Measurements from ENCODE around the gene MTIF2.
A peak's percentile ranks its signal among the peaks of the same experiment; 100 is the strongest.
"Not testable (repeated sequence)": the region's sequence is repeated elsewhere in the genome, so short reads cannot be mapped to it uniquely, and the experiment has no call there.

MTIF2 gene, protein sequence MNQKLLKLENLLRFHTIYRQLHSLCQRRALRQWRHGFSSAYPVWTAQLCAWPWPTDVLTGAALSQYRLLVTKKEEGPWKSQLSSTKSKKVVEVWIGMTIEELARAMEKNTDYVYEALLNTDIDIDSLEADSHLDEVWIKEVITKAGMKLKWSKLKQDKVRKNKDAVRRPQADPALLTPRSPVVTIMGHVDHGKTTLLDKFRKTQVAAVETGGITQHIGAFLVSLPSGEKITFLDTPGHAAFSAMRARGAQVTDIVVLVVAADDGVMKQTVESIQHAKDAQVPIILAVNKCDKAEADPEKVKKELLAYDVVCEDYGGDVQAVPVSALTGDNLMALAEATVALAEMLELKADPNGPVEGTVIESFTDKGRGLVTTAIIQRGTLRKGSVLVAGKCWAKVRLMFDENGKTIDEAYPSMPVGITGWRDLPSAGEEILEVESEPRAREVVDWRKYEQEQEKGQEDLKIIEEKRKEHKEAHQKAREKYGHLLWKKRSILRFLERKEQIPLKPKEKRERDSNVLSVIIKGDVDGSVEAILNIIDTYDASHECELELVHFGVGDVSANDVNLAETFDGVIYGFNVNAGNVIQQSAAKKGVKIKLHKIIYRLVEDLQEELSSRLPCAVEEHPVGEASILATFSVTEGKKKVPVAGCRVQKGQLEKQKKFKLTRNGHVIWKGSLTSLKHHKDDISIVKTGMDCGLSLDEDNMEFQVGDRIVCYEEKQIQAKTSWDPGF

DNA sequence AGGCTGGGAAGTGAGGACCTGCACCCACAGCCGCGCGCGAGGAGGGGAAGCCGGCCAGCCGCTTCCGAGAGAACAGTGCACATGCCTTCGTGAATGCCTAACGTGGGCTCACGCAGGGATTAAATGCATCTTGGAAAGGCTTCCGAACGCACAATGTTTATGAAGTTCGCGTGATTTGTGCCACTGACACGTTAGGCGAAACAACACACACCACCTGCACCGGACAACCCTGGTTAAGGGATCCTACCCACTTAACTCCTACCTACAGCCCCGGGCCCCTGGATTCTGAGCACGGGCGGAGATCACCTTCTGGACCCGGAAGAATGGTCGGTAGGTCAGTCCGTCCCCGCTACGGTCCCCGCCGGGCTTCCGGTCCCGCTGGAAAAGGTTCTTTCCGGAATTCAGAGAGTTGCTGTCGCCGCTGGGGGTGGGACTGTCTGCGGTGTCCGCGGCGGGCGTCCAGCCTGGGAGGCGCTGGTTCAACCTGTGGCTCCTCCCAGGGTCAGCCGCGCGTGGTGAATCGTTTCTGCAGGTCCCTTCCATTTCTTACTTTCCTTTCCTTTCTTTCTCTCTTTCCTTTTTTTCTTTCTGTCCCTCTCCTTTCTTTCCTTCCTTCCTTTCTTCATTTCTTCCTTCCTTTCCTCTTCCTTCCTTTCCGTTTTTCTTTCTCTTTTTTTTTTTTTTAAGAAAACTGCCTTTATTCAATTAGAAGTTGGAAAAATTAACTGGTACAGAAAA lies at the start of gene MTIF2:
TSS of gene MTIF2 (minus strand) at position 325 of the 738 bp plus-strand sequence. CDS start 5,373 bp downstream, outside the sequence.
- peak; percentile 99 for DNase-seq

DNA sequence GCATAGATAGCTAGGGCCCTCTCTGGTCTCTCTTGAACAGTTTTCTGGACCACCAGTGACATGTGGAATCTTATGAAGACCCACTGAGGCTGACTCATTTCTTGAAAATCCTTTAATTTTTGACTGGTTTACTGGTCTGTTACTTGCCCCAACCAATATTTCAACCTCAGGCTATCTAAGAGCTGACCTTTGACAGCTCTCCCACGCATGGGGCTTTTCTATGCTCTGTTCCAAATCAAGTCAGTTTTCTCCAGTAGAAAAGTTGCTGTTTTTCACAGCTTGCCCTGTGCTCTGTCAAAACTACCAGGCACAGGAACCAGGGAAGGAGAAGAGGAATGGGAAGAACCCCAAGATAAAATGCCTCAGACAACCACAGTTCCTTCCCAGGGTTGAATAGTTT lies 46.0 kb upstream of the MTIF2 start:
- no peak for DNase-seq

DNA sequence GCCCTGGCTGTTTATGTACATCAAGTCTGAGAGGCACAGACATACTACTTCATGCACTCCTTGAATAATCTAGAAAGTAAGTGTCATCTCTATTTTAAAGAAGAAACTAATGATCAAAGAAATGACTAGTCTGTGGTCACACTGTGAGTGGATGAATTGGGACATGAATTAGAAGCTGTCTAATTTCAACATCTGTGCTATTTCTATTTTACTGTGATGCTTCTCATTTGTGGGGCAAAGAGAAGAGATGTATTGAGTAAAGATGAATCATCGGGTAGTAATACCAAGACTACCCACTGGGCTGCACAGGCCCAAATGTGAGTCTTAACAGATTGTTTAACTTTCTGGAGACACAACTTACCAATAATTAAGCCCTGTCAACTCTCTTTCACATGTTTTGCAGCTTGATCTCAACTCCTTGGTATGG lies 42.4 kb upstream of the MTIF2 start:
- DNase-seq = no peak

DNA sequence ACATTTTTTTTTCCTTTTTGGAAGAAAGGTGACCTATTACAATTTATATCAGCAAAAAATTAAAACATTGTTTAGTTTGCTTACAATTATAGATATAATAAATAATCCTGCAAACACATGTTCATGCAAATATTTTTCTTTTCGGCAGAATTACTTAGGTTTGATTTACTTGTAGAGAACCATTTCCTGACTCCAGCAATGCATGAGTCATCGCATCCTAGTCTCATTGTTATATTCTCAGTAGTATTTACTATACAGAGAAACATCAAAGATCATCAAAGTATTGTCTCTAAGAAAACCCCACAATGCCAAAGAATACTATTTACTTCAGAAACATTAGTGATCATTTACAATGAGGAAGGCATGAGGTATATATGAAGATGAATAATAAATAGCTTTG lies 40.4 kb upstream of the MTIF2 start:
- DNase-seq = no peak

DNA sequence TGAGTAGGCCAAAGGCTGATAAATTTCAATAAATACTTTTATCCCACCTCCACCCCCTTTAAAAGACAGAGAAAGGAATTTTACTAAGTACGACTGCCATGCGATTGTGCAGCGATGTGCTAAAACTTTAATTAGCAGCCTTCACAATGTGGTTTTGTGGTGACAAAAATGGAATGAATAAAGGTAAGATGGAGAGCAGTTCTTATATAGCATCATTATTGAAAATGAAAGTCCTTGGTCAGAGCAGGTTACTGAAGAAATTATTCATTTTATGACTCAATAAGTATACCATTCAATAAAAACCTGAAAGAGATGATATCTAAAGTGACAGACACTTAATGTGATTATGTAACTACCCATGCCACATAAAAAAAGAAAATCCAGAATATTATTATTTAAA lies 33.2 kb upstream of the MTIF2 start:
- DNase-seq = no peak

DNA sequence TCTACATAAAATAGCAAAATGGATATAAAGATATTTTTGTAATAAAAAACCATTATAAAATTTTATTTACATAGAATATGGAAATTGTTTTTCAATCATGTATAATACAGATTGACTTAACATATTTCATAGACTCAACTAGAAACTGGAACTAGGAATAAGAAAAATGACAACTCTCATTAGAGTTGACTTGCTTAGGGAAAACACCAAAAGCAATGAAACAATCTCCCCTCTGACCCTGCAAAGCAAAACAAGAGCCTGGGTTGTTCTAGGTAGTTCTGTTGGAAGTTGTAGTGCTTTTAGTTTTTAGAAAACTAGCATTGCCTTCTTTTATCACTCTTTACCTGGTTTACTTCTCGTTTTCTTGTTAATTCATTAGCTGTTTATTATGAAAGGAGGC lies 32.2 kb upstream of the MTIF2 start:
- DNase-seq = no peak

DNA sequence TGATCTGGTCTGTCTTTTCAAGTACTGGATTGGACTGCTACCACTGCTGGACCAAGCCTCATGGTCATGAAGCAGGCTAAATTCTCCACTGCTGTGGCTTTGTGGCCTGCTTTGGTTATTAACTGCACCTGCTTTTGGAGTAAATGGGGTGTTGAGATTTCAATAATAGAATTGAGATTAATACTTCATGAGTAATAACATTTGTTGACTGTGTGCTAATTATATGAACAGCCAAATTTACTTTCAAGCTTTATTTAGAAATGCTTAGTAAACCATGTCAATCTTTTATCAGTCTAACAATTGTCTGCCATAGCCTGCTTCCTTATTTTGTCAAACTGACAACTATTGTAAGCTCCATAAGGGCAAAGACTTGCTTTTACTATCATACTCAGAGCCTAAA lies 27.4 kb upstream of the MTIF2 start:
- no peak for DNase-seq

DNA sequence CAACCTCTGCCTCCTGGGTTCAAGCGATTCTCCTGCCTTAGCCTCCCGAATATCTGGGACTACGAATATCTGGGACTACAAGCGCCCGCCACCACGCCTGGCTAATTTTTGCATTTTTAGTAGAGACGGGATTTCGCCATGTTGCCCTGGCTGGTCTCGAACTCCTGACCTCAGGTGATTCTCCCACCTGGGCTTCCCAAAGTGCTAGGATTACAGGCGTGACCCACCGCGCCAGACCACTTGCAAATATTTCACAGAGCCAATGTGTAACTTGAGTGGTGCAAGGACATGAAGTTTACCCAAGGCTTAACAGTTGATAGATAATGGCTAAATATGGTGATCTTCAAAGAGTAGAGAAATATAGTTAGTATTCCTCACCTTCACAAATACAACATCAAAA lies 14.1 kb upstream of the MTIF2 start:
- DNase-seq = no peak

DNA sequence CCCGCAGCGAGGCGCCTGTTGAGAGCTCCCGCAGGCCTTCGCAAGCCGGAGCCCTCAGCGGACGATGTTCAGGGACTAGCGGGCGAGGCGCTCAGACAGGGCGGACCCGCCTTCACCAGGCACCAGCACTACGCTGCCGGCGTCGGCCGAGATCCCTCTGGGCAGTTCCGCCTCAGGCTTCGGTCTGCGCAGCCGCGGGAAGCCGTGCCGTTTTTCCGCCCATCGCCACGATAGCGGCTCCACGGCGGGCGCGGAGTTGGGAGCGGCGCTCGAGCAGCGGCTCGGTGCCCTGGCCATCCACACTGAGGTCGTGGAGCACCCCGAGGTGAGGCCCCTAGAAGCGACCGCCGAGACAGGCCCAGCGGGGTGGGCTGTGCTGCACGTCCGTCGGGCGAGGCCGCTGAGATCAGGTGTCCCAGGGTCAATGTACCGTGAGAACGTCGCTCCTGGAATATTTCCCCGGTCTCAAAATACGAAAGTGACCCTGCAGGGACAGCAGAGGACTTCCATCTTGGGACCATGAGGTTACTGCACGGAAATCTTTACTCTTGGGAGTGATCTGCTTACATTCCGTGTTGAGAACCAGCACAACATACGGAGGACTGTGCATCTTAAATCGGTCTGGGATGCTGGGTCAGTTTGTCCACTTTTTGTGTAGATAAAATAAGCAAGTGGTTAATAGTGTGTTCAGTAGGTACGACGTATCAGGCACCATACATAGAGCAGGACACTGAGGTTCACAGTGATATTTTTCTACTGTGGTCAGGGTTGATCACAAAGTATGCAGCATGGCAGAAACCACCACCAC lies 13.3 kb upstream of the MTIF2 start:
- DNase-seq = peak; percentile 93

DNA sequence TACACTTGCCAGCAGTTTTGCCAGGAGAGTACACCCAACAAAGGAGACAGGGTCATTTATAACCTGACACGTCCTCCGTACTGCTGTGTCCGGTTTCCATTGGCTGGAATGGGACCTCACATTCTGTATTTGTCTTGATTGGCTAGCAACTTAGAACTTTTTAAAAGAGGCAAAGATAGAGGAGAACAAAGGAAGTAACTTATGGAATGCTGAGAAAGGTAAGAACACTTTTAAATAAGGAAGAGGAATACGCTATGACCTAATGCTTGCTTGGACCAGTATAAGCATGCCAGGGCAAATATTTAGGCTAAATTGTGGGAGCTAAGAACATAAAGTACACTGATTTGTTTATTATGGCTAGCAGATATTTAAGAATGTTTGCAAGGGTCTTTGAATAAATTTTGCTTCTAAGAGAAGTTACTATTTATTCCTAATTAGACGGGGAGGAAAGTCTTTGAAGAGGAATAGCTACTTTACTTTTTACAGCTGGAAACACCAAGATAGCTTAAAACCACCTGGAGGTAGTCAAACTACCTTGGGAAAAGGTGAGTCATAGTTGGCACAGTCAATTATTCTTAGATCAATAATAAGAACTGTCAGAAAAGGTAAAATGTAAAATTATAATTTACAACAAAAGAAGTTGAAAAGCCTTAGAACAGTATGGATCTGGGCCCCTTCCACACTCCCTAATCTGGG lies 12.0 kb upstream of the MTIF2 start:
- not testable (repeated sequence) for DNase-seq

DNA sequence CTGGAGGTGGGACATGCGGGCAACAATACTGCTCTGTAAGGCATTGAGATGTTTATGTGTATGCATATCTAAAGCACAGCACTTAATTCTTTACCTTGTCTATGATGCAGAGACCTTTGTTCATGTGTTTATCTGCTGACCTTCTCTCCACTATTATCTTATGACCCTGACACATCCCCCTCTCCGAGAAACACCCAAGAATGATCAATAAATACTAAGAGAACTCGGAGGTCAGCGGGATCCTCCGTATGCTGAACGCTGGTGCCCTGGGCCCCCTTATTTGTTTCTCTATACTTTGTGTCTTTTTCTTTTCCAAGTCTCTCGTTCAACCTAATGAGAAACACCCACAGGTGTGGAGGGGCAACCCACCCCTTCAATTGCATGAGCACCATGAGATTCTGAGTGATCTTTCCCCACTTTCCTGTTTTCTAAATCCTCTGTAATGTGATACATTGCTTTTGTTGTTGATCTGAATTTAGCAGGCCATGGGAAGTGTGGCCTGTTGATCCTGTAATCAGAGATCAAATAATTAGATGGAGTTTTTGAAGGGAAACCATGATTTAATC lies 10.9 kb upstream of the MTIF2 start:
- not testable (repeated sequence) for DNase-seq

DNA sequence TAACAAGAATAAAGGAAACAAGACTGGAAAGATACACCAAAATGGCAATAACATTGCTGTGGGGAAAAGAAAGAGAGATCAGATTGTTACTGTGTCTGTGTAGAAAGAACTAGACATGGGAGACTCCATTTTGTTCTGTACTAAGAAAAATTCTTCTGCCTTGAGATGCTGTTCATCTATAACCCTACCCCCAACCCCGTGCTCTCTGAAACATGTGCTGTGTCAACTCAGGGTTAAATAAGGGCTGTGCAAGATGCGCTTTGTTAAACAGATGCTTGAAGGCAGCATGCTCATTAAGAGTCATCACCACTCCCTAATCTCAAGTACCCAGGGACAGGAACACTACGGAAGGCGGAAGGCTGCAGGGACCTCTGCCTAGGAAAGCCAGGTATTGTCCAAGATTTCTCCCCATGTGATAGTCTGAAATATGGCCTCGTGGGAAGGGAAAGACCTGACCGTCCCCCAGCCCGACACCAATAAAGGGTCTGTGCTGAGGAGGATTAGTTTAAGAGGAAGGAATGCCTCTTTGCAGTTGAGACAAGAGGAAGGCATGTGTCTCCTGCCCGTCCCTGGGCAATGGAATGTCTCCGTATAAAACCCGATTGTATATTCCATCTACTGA lies 10.3 kb upstream of the MTIF2 start:
- DNase-seq = not testable (repeated sequence)

DNA sequence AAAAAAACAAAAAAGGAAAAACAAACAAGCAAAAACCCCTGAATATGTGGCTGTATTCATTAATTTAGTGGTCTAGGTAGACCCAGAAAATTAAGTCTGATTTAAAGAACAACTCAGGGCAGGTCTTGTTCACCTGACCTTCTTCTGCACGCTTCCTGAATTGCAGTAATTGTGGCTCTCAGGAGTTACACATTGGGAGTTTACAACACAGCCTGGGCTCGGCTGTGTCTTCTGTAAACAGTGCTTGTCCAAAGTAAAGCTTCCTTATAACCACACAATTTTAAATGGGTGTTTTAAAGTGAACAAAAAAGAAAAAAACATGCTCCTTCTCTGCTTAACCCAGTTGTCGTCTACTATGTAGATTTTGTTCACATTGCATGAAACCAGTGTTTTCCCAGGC lies 8.3 kb upstream of the MTIF2 start:
- DNase-seq = no peak

DNA sequence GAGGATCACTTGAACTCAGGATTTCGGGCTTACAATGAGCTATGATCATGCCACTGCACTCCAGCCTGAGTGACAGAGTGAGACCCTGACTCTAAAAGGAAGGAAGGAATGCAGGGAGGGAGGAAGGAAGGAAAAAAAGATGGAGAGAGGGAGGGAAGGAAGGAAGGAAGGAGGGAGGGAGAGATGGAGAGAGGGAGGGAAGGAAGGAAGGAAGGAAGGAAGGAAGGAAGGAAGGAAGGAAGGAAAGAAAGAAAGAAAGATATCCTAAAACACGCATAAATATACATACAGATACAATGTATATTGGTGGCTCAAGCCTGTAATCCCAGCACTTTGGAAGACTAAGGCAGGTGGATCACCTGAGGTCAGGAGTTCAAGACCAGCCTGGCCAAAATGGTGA lies 5.3 kb upstream of the MTIF2 start:
- not testable (repeated sequence) for DNase-seq

DNA sequence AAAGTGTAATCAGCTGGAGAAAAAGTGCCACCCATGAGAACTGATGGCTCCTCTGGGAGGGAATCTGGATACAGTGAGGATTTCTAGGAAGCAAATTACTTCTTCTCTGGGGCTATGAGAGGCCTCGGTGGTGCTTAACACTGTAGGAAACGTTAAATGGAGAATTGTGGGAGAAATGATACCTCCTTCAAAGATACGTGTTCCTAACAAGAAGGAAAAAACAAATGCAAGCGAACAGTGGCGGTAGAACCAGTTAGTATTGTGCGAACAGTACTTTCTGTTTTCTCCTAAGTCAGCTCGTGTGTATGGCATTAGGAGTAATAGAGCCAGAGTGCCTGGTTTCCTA lies 587 bp upstream of the MTIF2 start:
- peak in 1 of 2 experiments; percentile 53 for DNase-seq

DNA sequence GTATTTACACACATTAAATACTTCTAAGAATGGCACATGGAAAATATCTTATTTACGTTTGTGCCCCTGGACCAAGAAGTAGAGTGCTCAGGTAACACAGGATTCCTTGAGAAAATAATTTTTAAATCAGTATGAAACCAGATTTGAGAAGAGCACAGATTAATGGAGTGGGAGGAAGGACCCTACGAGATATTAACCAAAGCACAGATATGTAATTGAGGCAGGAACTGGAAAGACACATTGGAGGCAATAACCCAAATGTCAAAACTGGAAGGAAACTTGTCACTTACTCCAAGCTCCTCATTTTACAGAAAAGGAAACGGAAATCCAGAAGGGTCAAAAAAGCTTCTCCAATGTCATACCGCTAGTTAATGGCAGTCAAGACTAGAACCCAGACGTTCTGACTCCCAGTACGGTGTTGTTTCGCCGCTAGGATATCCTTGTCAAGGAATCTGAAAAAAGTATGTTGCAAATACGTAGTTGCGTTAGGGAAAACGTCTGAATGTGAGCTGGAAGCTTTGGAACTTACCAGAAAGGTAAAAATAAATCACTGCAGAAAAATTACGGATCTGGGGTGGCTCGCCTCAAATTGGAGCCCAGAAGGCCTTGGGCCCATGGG lies 634 bp downstream of the MTIF2 start:
- DNase-seq = no peak

DNA sequence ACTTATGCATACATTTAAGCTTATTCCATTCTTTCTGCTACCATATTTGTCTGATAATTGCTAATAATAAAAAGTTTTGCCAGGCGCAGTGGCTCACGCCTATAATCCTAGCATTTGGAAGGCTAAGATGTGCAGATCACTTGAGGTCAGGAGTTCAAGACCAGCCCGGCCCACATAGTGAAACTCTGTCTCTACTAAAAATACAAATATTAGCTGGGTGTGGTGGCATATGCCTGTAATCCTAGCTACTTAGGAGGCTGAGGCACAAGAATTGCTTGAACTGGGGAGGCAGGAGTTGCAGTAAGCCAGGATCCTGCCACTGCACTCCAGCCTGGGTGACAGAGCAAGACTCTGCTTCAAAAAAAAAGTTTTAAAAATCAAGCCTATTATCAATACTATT lies 9.4 kb downstream of the MTIF2 start:
- not testable (repeated sequence) for DNase-seq

DNA sequence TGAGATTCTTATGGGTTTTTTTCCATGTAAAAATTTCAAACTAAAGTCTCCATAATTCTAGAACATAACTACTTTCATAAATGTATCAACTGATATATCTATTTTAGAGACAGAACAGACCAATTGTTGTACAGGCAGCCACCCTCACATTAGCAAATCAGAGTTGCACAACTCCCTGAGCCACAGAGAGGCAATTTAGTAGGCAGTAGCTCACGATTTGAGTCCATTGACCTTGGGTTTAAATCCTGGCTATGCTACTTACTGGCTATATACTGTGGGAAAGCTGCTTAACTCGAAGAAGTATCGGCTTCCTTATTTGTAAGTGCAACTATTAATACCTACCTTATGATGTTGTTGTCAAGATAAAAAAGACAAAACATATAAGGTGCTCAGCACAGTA lies 16.2 kb downstream of the MTIF2 start:
- DNase-seq = no peak

DNA sequence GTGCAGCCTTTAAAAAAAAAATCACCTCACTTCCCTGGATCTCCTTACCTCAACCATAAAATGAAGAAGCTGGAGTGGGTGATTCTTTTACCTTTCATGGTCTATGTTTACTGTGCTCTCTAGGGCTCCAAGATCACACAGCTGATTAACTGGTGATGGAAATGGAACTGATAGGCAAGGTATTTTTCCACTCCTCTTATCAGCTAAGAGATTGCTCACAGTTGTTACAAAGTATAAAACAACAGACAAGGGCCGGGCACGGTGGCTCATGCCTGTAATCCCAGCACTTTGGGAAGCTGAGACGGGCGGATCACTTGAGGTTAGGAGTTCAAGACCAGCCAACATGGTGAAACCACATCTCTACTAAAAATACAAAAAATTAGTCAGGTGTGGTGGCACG lies 22.0 kb downstream of the MTIF2 start:
- no peak for DNase-seq

DNA sequence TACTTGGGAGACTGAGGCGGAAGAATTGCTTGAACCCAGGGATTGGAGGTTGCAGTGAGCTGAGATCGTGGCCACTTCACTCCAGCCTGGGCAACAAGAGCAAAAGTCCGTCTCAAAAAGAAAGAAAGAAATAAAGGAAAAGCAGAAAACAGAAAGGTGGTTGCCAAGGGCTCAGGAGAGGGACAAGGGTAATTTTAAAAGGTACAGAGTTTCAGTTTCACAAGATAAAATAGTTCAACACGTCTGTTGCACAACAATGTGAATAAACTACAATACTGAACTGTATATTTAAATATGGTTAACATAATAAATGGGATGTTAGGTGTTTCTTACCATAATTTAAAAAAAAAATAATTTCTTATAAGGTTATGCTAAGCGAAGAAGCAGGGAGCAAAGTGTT lies 23.6 kb downstream of the MTIF2 start:
- no peak for DNase-seq

DNA sequence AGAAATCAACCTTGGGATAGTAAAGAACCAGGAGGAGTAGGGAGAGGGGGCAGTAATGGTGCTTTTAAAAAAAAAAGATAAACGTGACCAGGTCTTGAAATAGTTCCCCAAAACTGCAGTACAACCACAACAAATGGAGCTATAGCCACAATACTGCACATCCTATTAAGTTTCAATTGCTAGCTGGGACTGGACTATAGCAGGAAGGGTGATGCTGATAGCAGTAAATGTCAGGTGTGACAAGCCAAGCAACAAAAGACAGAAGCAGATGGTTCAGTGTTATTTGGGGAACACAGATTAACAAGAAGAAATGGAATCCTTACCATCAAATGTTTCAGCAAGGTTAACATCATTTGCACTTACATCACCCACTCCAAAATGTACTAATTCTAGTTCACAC lies 26.4 kb downstream of the MTIF2 start:
- no peak for DNase-seq

Measured in SHP77 (cell line).